GM18907 (cell line): Measurements from ENCODE around the gene FRAS1.
"Not testable (repeated sequence)": the region's sequence is repeated elsewhere in the genome, so short reads cannot be mapped to it uniquely, and the experiment has no call there.

Source experiments
- ATAC-seq: cut with Tn5 transposase; IDR thresholded peaks from one replicate; pipeline ENCODE4 v1.9.1; 2021; ENCODE audit warnings: mild to moderate bottlenecking, moderate library complexity; ENCODE audit not compliant: unreplicated experiment

The FRAS1 gene, protein sequence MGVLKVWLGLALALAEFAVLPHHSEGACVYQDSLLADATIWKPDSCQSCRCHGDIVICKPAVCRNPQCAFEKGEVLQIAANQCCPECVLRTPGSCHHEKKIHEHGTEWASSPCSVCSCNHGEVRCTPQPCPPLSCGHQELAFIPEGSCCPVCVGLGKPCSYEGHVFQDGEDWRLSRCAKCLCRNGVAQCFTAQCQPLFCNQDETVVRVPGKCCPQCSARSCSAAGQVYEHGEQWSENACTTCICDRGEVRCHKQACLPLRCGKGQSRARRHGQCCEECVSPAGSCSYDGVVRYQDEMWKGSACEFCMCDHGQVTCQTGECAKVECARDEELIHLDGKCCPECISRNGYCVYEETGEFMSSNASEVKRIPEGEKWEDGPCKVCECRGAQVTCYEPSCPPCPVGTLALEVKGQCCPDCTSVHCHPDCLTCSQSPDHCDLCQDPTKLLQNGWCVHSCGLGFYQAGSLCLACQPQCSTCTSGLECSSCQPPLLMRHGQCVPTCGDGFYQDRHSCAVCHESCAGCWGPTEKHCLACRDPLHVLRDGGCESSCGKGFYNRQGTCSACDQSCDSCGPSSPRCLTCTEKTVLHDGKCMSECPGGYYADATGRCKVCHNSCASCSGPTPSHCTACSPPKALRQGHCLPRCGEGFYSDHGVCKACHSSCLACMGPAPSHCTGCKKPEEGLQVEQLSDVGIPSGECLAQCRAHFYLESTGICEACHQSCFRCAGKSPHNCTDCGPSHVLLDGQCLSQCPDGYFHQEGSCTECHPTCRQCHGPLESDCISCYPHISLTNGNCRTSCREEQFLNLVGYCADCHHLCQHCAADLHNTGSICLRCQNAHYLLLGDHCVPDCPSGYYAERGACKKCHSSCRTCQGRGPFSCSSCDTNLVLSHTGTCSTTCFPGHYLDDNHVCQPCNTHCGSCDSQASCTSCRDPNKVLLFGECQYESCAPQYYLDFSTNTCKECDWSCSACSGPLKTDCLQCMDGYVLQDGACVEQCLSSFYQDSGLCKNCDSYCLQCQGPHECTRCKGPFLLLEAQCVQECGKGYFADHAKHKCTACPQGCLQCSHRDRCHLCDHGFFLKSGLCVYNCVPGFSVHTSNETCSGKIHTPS (N-terminal part only)

DNA sequence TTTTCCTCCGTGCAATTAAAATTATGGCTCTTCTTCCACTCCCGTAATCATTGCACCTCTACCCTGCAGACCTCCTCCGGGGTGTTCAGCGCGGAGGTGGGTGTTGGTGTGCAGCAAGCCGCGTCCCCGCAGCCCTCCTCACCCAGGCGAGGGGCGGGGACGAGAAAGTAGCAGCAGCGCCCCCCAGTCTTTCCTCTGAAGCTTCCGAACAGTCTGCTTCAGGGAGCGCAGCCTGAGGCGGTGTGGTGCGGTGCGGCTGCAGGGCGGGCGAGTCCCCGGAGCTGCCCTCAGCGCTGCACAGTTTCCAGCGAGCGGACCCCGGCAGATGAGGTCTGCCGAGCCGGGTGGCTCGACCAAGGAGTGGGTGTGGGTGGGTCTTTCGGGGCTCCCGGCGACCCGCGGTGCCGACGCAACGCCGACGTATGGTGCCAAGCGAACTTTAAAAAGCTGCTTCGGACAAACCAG, at the start of gene FRAS1:
Gene FRAS1, plus strand, starts transcription at position 189 of the 465 bp plus-strand sequence. CDS start 687 bp downstream, outside the sequence.
- ATAC-seq, result peak; percentile 27

DNA sequence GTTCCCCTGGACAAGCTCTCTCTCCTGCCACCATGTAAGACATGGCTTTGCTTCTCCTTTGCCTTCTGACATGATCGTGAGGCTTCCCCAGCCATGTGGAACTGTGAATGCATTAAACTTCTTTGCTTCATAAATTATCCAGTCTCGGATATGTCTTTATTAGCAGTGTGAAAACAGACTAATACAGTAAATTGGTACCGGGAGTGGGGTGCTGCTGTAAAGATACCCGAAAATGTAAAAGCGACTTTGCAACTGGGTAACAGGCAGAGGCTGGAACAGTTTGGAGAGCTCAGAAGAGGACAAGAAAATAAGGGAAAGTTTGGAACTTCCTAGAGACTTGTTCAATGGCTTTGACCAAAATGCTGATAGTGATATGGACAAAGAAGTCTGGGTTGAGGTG, 46.1 kb upstream of the FRAS1 start:
- not testable (repeated sequence) for ATAC-seq

DNA sequence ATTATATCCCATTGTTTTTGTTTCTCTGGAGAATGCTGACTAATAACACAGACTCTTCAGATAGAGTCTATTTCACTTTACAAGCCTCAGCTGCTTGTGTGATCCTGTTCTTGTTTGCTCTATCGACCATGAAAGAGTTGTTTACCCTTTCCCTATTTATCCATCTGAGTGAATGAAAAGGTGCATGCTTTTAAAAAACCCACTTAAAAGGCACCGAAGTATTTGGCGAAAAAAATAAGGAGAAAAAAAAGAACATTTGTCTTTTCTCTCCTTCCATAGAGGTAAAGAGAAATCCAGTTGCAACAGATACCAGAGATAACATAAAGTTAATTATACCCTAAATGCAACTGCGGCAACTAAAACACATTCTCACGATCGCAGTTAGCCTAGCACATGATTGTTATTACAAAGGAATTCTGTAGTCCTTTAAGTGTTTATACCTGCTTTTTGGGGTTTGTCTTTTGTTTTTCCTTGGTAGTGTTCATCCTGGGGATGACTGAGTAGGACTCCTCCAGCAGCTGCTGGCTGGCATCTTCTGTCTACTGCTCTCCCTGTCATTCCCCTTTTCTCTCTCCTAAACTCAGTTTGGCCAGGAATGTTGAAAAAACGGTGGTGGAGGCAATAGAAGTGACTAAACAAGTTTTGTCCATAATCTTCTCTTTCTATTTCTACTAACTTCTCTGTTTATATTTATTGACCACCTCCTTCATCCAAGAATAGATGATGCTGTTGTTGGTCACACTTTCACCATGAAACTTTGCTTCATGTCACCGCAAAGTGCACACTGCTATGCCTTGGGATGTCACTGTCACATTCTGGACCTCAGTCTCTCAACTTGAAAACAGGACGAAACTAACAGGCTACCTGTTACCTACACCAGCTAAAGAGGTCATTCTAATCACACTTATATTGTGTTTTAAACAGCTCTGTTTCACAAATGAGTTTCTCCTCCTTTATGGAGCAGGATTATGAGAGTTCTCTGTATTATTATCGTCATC, 41.9 kb upstream of the FRAS1 start:
- no peak for ATAC-seq

DNA sequence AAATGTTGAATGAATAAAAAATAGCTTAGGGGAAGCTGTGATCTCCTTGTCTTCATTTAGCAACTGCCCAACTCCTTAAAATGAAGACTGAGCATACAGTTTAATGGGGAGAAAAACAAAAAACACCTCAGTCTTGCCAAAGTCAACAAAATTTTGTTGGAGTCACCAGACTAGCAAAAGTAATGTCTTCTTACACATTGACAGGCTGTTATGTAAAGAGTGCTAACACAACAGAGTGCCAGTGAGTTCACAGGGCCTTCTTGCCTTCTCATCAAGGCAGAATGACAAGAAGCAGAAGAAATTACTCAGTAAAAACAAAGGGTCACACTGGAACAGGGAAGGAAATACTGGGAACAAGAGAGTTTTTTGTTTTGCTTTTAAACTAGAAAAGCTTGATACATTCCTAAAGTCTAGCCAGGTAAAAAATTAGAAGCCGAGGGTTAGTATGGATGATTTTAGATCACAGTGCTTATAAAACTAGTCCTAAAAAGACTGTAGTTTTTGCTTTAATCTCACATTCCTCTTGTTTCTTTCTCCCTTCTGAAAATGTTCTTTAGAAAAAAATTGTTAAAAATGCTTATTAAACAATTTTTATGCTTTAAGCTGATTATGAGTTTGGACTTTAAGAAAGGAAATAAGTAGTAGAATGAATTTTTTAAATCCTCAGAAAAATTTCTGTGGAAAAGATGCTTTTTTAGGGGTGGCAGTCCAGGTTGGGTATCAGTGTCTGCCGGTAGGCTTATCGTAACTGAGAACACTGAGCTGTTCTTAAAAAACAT, 38.7 kb upstream of the FRAS1 start:
- ATAC-seq, result no peak

DNA sequence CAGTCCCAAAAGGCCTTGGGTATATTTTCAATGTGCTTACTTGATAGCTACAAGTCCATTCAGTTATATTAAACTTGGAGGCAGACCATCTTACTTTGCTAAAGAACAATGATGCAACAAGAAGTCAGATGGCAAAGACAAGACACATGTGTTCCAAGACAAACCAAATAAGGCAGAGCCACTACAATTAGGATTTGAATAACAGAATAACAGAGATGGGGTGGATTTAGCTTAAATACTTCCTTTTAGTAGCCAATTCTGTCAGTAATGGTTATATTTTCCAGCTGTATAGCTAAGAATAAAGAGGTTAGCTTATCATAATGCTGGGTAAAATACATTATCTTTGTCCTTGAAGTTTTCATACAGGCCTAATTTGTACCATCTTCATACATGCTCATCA, 37.7 kb upstream of the FRAS1 start:
- ATAC-seq, result no peak

DNA sequence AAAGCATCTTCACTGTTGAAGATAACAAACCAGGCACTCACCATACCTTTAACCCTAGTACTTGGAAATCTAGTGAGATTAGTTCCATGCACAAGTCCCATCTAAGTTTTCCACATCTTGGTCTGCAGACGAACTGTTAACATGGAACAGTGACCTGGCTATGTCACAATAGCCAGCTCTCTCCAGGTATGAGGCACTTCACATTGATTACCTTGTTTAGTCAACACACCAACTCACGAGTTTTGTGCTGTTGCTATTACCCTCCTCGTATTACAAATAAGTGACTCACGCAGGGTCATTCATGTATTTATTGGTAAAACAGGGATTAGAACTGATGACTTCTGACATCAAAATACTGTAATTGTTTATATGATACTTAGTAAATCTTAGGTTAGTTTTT, 36.4 kb upstream of the FRAS1 start:
- no peak for ATAC-seq

DNA sequence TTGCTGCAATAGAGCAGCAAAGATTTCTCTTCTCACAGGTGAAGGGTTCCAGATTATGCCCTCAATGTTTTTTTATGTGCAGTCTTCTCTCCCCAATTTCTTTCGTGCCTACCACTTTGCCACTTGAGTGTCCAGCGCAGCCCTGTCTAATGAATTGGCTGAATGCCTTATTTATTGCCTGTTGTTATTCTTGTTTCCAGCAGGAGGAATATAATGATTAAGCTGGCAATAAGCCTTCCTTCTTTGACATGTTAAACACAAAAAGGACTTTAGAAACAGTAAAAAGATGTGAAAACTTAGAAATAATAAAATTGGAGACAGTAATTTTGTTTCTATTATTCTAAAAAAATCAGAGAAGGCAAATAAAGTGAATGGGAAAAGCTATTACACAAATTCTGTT, 34.6 kb upstream of the FRAS1 start:
- ATAC-seq, result no peak

DNA sequence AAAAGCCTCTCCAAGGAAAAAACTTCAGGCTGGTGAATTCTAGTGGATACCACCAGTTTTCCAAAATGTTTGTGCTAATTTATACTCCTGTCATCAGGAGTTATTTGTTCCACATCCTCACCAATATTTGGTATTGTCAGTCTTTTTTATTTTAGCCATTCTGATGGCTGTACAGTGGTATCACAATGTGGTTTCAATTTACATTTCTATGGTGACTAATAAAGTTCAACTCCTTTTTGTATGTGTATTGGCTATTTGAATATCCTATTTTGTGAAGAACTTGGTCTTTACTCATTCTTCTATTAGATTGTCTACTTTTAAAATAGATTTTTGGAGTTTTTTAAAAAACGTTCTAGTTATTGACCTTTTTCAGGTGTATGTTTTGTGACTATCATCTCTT, 33.0 kb upstream of the FRAS1 start:
- no peak for ATAC-seq

DNA sequence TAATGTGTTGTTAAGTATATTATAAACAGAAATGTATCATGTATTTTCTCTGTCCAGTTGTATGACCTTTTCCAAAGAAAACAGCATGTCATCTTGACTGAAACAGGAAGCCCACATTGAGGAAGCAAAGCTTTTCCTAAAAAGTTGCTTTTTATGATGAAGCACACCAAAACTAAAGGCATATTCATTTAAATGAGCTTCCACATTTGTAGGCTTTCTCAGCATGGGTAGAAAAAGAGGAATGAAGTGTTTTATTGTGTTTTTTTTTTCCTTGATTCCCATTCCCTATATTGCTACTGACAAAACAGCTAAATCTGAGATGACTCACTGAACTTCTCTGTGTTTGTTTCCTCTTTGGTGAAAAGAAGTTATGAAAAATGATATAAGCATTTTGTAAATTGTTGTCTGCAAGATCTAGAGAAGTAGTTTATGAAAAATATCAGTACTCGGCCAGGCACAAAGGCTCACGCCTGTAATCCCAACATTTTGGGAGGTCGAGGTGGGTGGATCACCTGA, 32.5 kb upstream of the FRAS1 start:
- no peak for ATAC-seq

DNA sequence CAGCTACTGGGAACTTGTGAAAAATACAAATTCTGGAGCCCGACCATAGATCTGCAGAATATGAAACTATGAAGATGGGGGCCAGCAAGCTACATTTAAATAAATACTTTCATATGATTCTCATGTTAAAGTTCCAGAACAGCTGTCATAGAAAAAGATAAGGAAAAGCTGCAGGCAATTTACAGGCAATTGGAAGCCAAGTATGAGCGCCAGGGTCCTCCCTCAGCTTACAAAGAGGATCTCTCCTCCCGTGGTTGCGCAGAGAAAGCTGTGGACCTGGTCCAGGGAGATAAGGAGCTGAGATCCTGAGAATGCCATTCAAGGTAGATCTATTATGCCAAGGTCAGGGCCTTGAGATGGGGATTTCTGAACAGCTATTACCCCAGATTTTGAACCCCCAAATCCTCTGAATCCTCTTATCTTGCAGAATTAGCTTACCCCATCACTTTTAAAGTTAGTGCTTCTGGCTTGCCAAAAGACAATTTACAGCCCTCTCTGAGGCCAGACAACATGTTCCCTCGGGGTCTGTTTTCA, 25.6 kb upstream of the FRAS1 start:
- no peak for ATAC-seq

DNA sequence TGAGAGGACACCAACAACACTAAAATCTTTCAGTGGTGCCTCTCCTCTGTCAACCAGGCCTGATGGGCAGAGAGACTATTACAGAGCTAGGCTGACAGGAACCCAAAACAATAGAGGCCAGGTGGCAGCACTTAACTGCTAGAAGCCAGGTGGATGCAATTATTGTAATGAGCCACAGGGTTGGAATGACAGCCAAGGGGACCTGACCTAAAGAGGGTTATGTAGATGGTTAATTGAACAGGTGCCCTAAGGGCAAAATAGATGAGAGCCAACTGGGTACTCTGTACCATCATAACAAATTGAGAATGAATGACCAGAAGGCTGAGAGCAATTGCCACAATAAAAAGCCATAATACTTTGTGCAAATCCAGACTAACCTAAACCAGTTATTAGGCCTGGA, 24.7 kb upstream of the FRAS1 start:
- ATAC-seq, result no peak

DNA sequence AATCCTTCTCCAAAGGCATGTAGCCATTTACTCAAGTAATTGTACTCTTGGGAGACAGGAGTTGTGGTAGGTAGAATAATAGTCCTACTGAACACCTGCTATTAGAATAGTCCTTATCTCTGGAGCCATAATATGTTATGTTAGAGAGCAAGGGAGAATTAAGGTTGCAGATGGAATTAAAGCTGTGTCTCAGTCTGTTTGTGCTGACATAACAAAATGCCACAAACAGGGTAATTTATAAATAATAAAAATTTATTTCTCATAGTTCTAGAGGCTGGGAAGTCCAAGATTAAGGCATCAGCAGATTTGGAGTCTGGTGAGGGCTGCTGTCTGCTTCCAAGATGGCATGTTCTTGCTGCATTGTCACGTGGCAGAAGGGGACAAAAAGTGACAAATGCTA, 24.2 kb upstream of the FRAS1 start:
- ATAC-seq, result no peak

DNA sequence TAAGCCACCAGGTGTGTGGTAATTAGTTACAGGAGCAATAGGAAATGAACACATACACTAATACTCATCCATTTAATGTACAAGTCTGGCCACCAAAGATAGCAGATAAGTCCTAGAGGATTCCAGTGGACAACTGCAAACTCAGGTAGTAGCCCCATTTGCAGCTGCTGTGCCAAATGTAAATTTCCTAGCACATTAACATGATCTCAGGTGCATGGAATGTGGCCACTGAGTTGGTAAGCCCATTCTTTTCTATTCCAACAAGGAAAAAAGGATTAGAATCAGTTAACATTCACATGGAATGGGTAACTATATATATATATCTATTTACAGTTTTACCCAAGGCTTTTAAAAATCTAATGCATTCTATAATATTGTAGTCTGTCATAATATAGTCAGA, 23.3 kb upstream of the FRAS1 start:
- ATAC-seq, result no peak

DNA sequence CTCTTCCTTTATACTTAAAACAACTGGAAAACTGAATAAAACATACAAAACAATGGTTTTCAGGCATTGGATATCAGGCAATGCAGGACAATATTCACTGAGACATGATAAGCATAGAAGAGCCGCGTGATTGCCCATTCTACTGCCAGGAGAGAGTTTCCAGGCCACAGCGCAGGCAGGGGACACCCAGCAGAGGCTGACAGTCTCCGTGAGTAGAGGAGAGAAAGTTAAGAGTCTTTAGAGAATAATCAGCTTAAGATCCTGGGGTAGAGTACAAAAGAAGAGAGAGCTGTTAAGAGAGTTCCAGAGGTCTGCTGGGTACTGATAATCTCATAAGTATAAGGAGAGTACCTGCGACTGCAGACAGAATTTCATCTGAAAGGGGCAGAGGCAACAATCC, 18.4 kb upstream of the FRAS1 start:
- ATAC-seq, result no peak

DNA sequence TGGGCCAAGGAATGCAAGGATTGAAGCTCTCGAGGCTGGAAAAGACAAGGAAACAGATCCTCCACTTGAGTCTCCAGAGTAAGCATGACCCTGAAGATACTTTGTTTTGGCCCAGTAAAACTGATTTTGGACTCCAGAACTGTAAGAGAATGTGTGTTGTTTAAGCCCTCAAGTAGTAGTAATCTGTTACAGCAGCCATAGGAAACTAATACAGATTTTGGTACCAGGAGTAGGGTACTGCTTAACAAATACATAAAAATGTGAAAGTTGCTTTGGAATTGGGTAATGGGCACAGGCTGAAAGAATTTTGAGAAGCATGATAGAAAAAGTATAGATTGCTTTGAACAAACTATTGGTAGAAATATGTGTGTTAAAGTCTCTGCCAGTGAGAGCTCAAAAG, 17.4 kb upstream of the FRAS1 start:
- no peak for ATAC-seq

DNA sequence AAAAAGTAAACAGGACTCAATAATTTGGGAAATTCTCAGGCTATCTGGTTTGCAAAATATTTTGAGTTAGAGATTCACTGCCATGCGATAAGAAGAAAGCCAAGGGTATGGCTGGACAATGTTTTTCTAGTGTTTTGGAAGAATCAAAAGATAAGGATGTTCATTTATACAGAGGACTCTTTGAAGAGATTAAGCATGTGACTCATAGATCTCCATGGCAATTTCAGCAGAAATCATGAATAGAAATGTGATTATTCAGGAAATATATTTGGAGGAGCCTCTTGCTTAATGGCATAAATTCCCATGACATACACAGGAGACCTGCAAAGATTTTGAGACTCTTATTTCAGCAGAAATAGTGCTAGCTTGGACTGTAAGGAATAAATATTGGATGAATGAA, 16.7 kb upstream of the FRAS1 start:
- no peak for ATAC-seq

DNA sequence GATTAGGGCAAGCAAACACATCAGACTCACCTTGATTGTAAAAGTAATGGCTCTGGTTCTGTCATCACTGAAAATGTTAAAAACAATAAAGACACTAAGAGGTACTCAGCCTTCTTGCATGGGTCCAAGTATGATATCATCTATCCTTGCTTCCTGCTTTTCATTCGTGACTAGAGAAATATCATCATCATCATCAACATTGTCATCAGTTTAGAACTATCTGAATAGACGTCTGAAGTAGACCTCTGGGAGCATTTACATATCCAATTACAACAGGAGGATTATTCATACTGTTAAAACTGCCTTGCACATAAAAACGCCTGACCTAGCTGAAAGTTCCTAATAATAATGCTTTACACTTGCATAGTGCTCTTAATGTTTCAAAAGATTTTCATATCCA, 9.8 kb upstream of the FRAS1 start:
- ATAC-seq, result no peak

DNA sequence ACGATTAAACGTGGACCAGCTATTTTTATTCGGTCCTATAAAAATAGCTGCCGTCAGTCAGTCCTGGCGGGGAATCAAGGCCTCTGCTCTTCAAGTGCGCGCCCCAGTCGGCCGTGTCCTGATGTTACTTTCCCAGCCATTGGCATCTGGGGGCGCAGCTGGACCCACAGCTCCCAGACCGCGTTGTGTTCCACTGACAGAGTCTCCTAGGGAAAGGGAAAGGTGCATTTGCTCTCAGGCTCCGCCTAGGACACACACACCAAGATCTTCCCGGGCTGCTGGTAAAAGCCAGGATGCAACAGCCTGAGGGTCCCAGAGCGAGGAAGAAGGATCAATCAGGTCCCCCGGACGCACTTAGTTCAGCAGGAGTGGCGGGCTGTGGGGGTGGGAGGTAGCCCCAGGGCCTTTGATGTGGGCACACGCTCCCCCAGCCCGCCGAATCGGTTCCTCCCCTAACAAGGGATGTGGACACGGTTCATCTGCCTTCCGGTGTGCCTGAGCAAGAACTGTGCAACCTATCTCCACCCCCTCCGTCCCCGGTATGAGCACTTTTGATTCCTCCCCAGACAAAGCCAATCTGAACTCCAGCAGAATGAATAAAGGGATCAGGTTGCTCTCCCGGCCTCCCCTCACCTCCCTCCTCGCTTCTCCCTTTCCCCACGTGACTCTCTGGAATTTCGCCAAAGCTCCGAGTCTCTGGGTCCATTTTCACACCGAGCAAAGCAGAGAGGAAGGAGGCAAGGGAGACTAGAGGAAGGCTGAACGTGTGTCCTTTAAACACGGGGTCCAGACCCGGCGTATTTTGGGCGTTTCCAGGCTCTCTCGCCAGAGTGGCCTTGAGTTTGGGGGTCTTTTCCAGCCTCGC, 626 bp upstream of the FRAS1 start:
- peak; percentile 78 for ATAC-seq
